PC-3 (cell line): ENCODE results near the gene DTNB. TPM values are rescaled to one million over a fixed set of nuclear protein-coding genes. Genes with fewer than 3 reads are reported as not detected.

Experiments used
- ATAC-seq: fragments of 200-7000 bp; cut with Tn5 transposase; 2 replicates; pipeline ENCODE4 v1.9.1; 2020; ENCODE audit warnings: mild to moderate bottlenecking, moderate library complexity
- BruUV-seq: library from RNA; stranded (reverse); fragments of 400-500 nt; replicated peaks from 2 replicates; lab custom pipeline; 2021; lab: Mats Ljungman, UMichigan
- CTCF ChIA-PET: fragments of 300-600 bp; sonication (Branson Sonifier 250); formaldehyde crosslinking; loops from one replicate; lab custom pipeline; 2022; ENCODE audit warnings: antibody characterized with exemption; lab: Charles Lee
- POLR2A ChIA-PET: fragments of 300-600 bp; sonication (Branson Sonifier 250); formaldehyde crosslinking; loops from one replicate; lab custom pipeline; 2022; ENCODE audit warnings: antibody characterized with exemption; ENCODE audit not compliant: unreplicated experiment; lab: Charles Lee
- DNase-seq: peaks from one replicate; pipeline ENCODE4 v3.0.0-alpha.2; 2015
- H2AFZ ChIP-seq: fragments of 300-600 bp; sonication (generic); 2 replicates; pipeline ENCODE4 v1.6.0; 2016; ENCODE audit warnings: antibody characterized with exemption, low read length
- H3F3A ChIP-seq: fragments of 300-600 bp; sonication (generic); one replicate; pipeline ENCODE4 v1.6.0; 2017; ENCODE audit warnings: antibody characterized with exemption, low read length, control low read depth, mild to moderate bottlenecking; ENCODE audit not compliant: unreplicated experiment
- H3K27ac ChIP-seq: fragments of 300-600 bp; sonication (generic); 2 replicates; pipeline ENCODE4 v1.5.1; 2016; ENCODE audit warnings: mild to moderate bottlenecking, low read length
- H3K27me3 ChIP-seq: fragments of 300-600 bp; sonication (generic); 2 replicates; pipeline ENCODE4 v1.6.1; 2016; ENCODE audit warnings: low read length, mixed read lengths
- H3K36me3 ChIP-seq: fragments of 300-600 bp; sonication (generic); 2 replicates; pipeline ENCODE4 v1.6.1; 2016; ENCODE audit warnings: low read depth, mixed run types, low read length, mixed read lengths
- H3K4me1 ChIP-seq: fragments of 300-600 bp; sonication (generic); 2 replicates; pipeline ENCODE4 v1.5.1; 2016; ENCODE audit warnings: low read length; ENCODE audit not compliant: insufficient read depth
- H3K4me2 ChIP-seq: fragments of 300-600 bp; sonication (generic); 2 replicates; pipeline ENCODE4 v1.6.0; 2016; ENCODE audit warnings: low read length
- H3K4me3 ChIP-seq: fragments of 300-600 bp; sonication (generic); 2 replicates; pipeline ENCODE4 v1.5.1; 2016; ENCODE audit warnings: mild to moderate bottlenecking, low read length, mixed read lengths
- H3K79me2 ChIP-seq: fragments of 300-600 bp; sonication (generic); 2 replicates; pipeline ENCODE4 v1.6.1; 2017; ENCODE audit warnings: low read length, mixed read lengths
- H3K9ac ChIP-seq: fragments of 300-600 bp; sonication (generic); 2 replicates; pipeline ENCODE4 v1.6.0; 2016; ENCODE audit warnings: mild to moderate bottlenecking, low read length
- H3K9me2 ChIP-seq: fragments of 300-600 bp; sonication (generic); replicated peaks from 2 replicates; pipeline ENCODE4 v1.6.1; 2016; ENCODE audit warnings: mixed run types, low read length, mixed read lengths
- H3K9me3 ChIP-seq: fragments of 300-600 bp; sonication (generic); 2 replicates; pipeline ENCODE4 v1.6.1; 2016; ENCODE audit warnings: low read length, mixed read lengths
- H4K20me1 ChIP-seq: fragments of 300-600 bp; sonication (generic); 2 replicates; pipeline ENCODE4 v1.6.1; 2016; ENCODE audit warnings: low read length, mixed read lengths
- CTCF ChIP-seq: fragments of 300-600 bp; sonication (generic); conservative IDR thresholded peaks from 2 replicates; pipeline ENCODE4 v1.5.1; 2017; ENCODE audit warnings: antibody characterized with exemption, low read depth, mild to moderate bottlenecking, low read length
- EZH2 ChIP-seq: fragments of 300-600 bp; sonication (generic); IDR thresholded peaks from one replicate; pipeline ENCODE4 v1.6.1; 2017; ENCODE audit warnings: antibody characterized with exemption, mild to moderate bottlenecking, low read length; ENCODE audit not compliant: unreplicated experiment
- EZH2phosphoT487 ChIP-seq: fragments of 300-600 bp; sonication (generic); IDR thresholded peaks from 2 replicates; pipeline ENCODE4 v1.6.1; 2018; ENCODE audit warnings: mild to moderate bottlenecking, antibody characterized with exemption, low read length, borderline replicate concordance
- intact Hi-C: fragments of 100-400 bp; cut with micrococcal nuclease; formaldehyde crosslinking; loops from 2 replicates; pipeline ENCODE4 v1.9.0; 2023
- total RNA-seq: library from RNA; depleted of rRNA; stranded (reverse); fragments of >200 nt; gene quantifications from 2 replicates; pipeline ENCODE4 v1.2.3, GENCODE V29; 2014

Gene DTNB
- total RNA-seq, 1 experiment from 2014 or later, result 23.1 TPM

DNA sequence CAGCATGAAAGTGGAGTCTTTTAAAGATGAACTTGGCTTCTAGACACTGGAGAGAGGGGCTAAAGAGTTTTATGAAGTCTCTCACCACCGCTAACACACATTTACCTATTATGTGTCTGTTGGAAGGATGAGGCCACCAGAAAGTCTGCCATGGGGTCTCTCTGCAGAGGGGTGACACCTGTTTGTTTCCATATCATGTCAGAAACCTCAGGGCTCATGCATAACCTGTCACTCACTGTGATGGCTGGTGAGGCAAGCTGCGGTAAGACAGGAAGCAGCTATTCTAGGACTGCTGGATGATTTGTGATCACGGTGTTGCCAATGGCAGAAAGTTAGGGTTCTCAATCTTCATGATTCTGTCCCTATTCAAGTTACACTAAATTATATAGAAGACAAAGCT is 270.9 kb downstream of the DTNB start:
- TF ChIP-seq CTCF, result no peak
- TF ChIP-seq EZH2, result no peak
- no peak for TF ChIP-seq EZH2phosphoT487
- no peak for ATAC-seq
- Histone ChIP-seq H3K79me2 (no peaks in the 10 kb centered on the region), H4K20me1 (no peaks in the 10 kb centered on the region), H3K4me2 (no peak overlapping the region), H3K36me3 (no peaks in the 10 kb centered on the region), H3K27me3 (no peaks in the 10 kb centered on the region), H3F3A (no peaks in the 10 kb centered on the region), H3K27ac (no peak overlapping the region), H3K4me3 (no peak overlapping the region), H3K9me3 (no peaks in the 10 kb centered on the region), H2AFZ (no peak overlapping the region), H3K9me2 (no peaks in the 10 kb centered on the region), H3K9ac (no peak overlapping the region), H3K4me1 (no peaks in the 10 kb centered on the region)
- ChIA-PET POLR2A (no interaction called here), CTCF (no interaction called here)
- intact Hi-C loops, result no loop called here
- no TSS peak for BruUV-seq
- no peak for DNase-seq

- no peak for TF ChIP-seq EZH2
- TF ChIP-seq CTCF, result no peak
- Histone ChIP-seq H3K36me3 (no peaks in the 10 kb centered on the region), H3K4me1 (no peaks in the 10 kb centered on the region), H2AFZ (no peak overlapping the region), H3K9ac (no peak overlapping the region), H3K9me2 (no peaks in the 10 kb centered on the region), H4K20me1 (no peaks in the 10 kb centered on the region), H3K27me3 (no peaks in the 10 kb centered on the region), H3K27ac (no peak overlapping the region), H3K4me2 (no peak overlapping the region), H3K79me2 (no peaks in the 10 kb centered on the region), H3K4me3 (no peak overlapping the region), H3K9me3 (no peaks in the 10 kb centered on the region), H3F3A (no peaks in the 10 kb centered on the region)
- intact Hi-C loops, result no loop called here
- DNase-seq, result no peak
- ATAC-seq, result no peak
- CTCF ChIA-PET, result no interaction called here
- BruUV-seq, result no TSS peak
- POLR2A ChIA-PET, result no interaction called here
These were observed 271.9 kb downstream of the DTNB start for GRCh38 chr2:25401307-25402026.

GRCh38 chr2:25400576-25401216 is 272.7 kb downstream of the DTNB start:
- Histone ChIP-seq H3K79me2 (no peaks in the 10 kb centered on the region), H3K4me2 (no peak overlapping the region), H3K4me1 (no peaks in the 10 kb centered on the region), H3K4me3 (no peak overlapping the region), H3F3A (no peaks in the 10 kb centered on the region), H2AFZ (no peak overlapping the region), H3K9me2 (no peaks in the 10 kb centered on the region), H3K9me3 (no peaks in the 10 kb centered on the region), H4K20me1 (no peaks in the 10 kb centered on the region), H3K9ac (no peak overlapping the region), H3K27ac (no peak overlapping the region), H3K36me3 (no peaks in the 10 kb centered on the region), H3K27me3 (no peaks in the 10 kb centered on the region)
- POLR2A ChIA-PET, result no interaction called here
- no peak for TF ChIP-seq EZH2phosphoT487
- no peak for TF ChIP-seq EZH2
- no peak for TF ChIP-seq CTCF
- intact Hi-C loops, result no loop called here
- no TSS peak for BruUV-seq
- CTCF ChIA-PET, result no interaction called here
- DNase-seq (no peak), ATAC-seq (peak; percentile 48; the same call in 1 of the 2 replicates)
